KOPT-K1 (cell line): ENCODE measurements around the gene YBX3.

Source experiments
- H3K27ac ChIP-seq: fragments of 200-600 bp; sonication (generic); 2 replicates; pipeline ENCODE4 v1.5.1; 2016; ENCODE audit warnings: antibody characterized with exemption, mild to moderate bottlenecking, low read depth, low read length; ENCODE audit not compliant: poor library complexity, severe bottlenecking
- H3K36me3 ChIP-seq: fragments of 200-600 bp; sonication (generic); 2 replicates; pipeline ENCODE4 v1.5.1; 2017; ENCODE audit warnings: antibody characterized with exemption, mild to moderate bottlenecking, low read length, moderate library complexity; ENCODE audit not compliant: insufficient read depth
- H3K9me3 ChIP-seq: fragments of 200-600 bp; sonication (generic); 2 replicates; pipeline ENCODE4 v1.5.1; 2017; ENCODE audit warnings: antibody characterized with exemption, low read length, mild to moderate bottlenecking; ENCODE audit not compliant: insufficient read depth, poor library complexity, severe bottlenecking

YBX3 gene

DNA sequence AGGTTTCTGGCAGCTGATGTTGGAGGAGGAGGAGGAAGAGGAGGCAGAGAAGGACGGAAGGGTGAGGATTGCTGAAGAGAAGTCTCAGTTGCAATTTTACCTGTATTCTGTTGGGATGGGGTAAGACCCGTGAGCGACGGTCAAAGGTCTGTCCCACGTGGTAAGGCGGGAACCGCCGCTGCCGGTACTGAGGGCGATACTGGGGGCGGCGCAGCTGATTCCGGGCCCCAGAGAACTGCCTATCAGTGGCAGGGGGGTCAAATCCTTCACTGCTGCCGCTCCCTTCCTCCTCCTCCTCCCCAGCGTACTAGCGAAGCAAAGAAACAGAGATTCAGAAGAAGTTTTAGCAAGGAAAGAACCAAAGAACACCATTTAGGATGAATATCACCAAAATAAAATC is 13.3 kb downstream of the YBX3 start:
- Histone ChIP-seq H3K36me3 (peaks cover 93% of the 10 kb centered on the region), H3K9me3 (no peaks in the 10 kb centered on the region), H3K27ac (no peak overlapping the region)

GRCh38 chr12:10708862-10709261 is 14.3 kb downstream of the YBX3 start:
- Histone ChIP-seq H3K27ac (no peak overlapping the region), H3K36me3 (peaks cover 92% of the 10 kb centered on the region), H3K9me3 (no peaks in the 10 kb centered on the region)

DNA sequence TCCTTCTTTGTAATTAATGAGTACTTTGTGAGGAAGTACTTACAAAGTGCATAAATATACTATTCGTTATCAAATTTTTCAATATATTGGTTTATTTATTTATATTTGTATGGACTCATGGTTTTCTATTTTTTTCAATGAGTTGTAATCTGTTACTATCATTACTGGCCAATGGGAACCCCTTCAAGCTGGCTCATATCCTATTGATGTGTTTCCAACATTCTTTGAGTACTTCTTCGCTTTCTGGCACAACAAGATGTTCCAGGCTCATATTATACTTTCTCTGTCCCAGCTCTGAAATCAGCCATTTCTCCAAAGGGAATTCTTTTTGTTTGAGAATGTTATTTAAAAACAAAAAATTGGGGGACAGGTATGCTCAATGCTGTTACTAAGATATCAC is 17.5 kb downstream of the YBX3 start:
- Histone ChIP-seq H3K36me3 (peaks cover 95% of the 10 kb centered on the region), H3K27ac (no peak overlapping the region), H3K9me3 (no peaks in the 10 kb centered on the region)

DNA sequence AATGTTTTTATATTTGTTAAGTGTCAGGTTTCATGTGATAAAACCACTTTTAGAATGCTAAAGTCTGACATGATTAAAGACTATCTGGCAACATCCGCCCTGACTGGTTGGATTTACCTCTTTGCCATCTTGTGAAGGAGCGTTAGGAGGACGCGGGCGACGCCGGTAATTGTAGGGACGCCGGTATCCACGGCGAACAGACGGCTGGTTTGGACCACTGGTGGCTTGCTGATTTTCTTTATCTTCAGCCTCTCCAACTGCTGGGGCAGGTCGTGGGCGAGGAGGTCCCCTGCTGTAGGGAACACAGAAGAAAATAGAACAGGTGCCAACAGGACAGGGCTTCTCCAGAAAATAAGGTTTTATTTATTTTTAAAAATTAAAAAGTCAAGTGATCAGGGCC is 21.3 kb downstream of the YBX3 start:
- no peaks in the 10 kb centered on the region for H3K9me3 ChIP-seq
- no peak overlapping the region for H3K27ac ChIP-seq
- H3K36me3 ChIP-seq = peaks cover 94% of the 10 kb centered on the region

GRCh38 chr12:10701131-10701681 is 21.9 kb downstream of the YBX3 start:
- Histone ChIP-seq H3K36me3 (peaks cover 94% of the 10 kb centered on the region), H3K27ac (no peak overlapping the region), H3K9me3 (no peaks in the 10 kb centered on the region)

DNA sequence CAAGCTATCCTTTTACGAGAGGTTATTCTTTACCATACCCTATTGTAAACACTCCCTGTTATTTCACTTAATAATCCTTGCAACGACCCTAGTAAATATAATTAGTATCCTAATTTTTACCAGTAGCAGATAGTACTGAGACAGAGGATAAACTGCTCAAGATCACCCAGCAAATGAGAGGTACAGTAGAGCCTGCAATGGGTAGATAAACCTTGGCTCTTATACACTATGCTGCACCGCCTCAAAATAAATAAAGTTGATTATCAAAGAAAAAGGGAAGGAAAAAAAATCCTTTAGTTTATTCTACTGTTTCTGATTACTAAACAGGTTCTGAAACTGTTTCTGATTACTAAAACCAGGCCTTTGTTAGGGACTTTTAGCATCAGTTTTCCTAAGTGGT is 22.5 kb downstream of the YBX3 start:
- peaks cover 94% of the 10 kb centered on the region for H3K36me3 ChIP-seq
- H3K27ac ChIP-seq = no peak overlapping the region

DNA sequence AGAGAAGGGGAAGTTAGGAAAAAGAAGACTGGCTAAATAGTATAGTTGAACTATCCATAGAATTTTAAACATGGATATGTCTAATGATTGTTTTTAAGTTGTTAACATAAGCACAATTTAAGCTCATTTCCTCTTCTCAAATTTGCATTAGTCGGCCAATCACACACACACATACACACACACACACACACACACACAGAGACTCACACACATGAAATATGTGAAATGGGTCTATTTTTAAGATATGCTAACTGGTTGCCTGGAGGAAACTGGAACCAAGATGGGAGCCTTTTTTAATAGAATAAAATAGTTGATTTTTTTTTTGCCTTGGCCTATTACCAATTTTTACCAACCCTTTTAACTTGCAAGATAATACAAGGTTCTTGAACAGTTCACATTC is 25.3 kb downstream of the YBX3 start:
- Histone ChIP-seq H3K9me3 (no peaks in the 10 kb centered on the region), H3K36me3 (peaks cover 72% of the 10 kb centered on the region), H3K27ac (no peak overlapping the region)

More for the DNA sequence above, 22.5 kb downstream of the YBX3 start:
- H3K9me3 ChIP-seq = no peaks in the 10 kb centered on the region

GRCh38 chr12:10697156-10697555 is 26.0 kb downstream of the YBX3 start:
- Histone ChIP-seq H3K27ac (no peak overlapping the region), H3K36me3 (peaks cover 66% of the 10 kb centered on the region), H3K9me3 (no peaks in the 10 kb centered on the region)

- H3K36me3 ChIP-seq = peaks cover 7% of the 10 kb centered on the region; the same call in 1 of the 2 replicates
- no peak overlapping the region for H3K27ac ChIP-seq
- H3K9me3 ChIP-seq = peaks cover 5% of the 10 kb centered on the region
Observed at GRCh38 chr12:10690906-10691305, 32.2 kb downstream of the YBX3 start.

- no peaks in the 10 kb centered on the region for H3K36me3 ChIP-seq
- no peak overlapping the region for H3K27ac ChIP-seq
- H3K9me3 ChIP-seq = peaks cover 5% of the 10 kb centered on the region
Observed at GRCh38 chr12:10689146-10689545, 34.0 kb downstream of the YBX3 start.

DNA sequence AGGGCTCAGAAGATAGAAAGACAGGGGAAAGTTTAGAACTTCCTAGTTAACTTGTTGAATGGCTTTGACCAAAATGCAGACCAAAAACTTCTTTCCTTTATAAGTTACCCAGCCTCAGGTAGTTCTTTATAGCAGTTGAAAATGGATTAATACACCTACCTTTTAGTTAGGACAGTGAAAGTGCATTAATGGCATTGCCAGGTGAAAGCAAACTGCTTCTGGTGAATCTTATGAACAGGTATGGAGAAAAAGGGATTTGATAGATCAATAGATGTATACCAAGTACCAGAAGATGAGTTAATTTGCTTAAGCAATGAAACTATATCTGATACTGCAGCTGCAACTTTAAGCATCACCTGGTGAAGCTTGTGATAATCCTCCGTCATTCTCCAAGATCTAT is 35.1 kb downstream of the YBX3 start:
- Histone ChIP-seq H3K9me3 (peaks cover 5% of the 10 kb centered on the region), H3K27ac (no peak overlapping the region), H3K36me3 (no peaks in the 10 kb centered on the region)

GRCh38 chr12:10673659-10674384 is 49.3 kb downstream of the YBX3 start, which contains the start of gene STYK1:
Gene STYK1, minus strand, starts transcription at chr12:10674052. Its CDS starts 39,434 bp downstream, at chr12:10634618.
- Histone ChIP-seq H3K36me3 (no peaks in the 10 kb centered on the region), H3K27ac (no peak within 1 kb of the TSS)

GRCh38 chr12:10672231-10672868 is 50.8 kb downstream of the YBX3 start:
- no peaks in the 10 kb centered on the region for H3K36me3 ChIP-seq
- H3K27ac ChIP-seq = no peak overlapping the region
- H3K9me3 ChIP-seq = no peaks in the 10 kb centered on the region

More at GRCh38 chr12:10673659-10674384, 49.3 kb downstream of the YBX3 start, which contains the start of gene STYK1:
- no peaks in the 10 kb centered on the region for H3K9me3 ChIP-seq

GRCh38 chr12:10669533-10669932 is 53.6 kb downstream of the YBX3 start:
- no peaks in the 10 kb centered on the region for H3K36me3 ChIP-seq
- no peak overlapping the region for H3K27ac ChIP-seq
- no peaks in the 10 kb centered on the region for H3K9me3 ChIP-seq

DNA sequence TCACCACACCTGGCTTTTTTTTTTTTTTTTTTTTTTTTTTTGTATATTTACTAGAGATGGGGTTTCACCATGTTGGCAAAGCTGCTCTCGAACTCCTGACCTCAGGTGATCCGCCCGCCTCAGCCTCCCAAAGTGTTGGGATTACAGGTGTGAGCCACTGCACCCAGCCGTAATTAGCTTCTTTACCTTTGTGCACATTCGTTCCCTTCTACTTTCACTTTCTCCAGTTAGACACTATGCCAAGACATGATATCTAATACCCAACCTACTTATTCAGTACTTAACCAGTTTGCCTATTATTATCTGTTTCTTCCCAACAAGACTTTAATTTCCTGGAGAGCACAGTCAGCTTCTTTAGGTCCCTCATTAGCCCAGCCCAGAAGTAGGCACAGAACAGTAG is 54.6 kb downstream of the YBX3 start:
- Histone ChIP-seq H3K27ac (no peak overlapping the region), H3K9me3 (no peaks in the 10 kb centered on the region), H3K36me3 (no peaks in the 10 kb centered on the region)
